Measurements from ENCODE around the gene PDE7B.

GRCh38 chr6:135985471-135985870, 134.0 kb downstream of the PDE7B start:
- TF ChIP-seq CTCF (IDR thresholded peaks at IDR 0.05; ENCODE audit: low read length) = no peak
- no peak for TF ChIP-seq EZH2 (optimal IDR thresholded peaks at IDR 0.05; ENCODE audit: low read depth, low read length)

Data from MM.1S (cell line).